ENCODE results near the gene PRTN3. TPM values are rescaled to one million over a fixed set of nuclear protein-coding genes. Genes with fewer than 3 reads are reported as not detected.

The PRTN3 gene
- total and polyA plus RNA-seq, 4 donors, result not detected

DNA sequence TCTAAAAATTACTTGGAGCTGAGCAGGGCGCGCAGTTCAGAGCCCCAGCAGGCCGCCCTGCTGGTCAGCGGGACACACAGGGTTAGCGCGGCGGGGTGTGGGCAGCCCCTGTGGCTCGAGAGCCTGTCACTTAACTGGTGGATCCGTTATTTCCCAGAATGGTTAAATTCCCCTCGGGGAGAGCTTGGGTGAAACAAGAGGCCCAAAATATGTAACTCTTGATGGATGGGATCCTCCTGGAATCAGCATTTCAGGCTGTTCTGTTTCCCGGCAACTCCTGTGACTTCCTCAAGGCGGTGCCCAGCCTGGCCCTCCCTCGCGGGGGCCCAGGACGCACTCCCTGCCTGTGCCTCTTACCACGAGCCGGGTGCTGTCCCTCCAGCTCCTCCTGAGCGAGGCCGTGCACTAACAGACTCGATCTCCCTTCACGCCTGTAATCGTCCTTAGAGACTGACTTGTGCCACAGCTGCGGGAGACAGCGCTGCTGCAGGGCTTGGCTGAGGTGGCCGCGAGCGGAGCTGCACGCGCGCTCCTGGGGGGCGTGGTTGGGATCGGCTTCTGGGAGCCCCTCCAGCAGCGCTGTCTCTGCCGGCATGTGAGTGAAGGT, 33.9 kb upstream of the PRTN3 start:
- DNase-seq (no peak), ATAC-seq (ENCODE audit: low FRiP score) (no peak)
- no peaks in the 10 kb centered on the region for H3K27me3 ChIP-seq (ENCODE audit: control insufficient read depth in 1 of 2, insufficient read depth in 2 of 2, low read length in 1 of 2)
- H3K9me3 ChIP-seq (ENCODE audit: control insufficient read depth, low read length), result no peaks in the 10 kb centered on the region
- whole genome bisulfite sequencing, 2 donors, result 85% methylated on average over 34 of the region's 34 CpGs
- no peak overlapping the region for H3K4me3 ChIP-seq (ENCODE audit: low read length in 2 of 2)
- peaks cover 8 to 21% of the 10 kb centered on the region in 2 donors for H3K36me3 ChIP-seq (ENCODE audit: control insufficient read depth in 1 of 2, insufficient read depth in 2 of 2, low read length in 1 of 2)
- H3K27ac ChIP-seq (ENCODE audit: low read depth in 1 of 2, low read length in 2 of 2), result no peak overlapping the region
- H3K4me1 ChIP-seq (ENCODE audit: control insufficient read depth in 1 of 2, insufficient read depth in 2 of 2, low read length in 2 of 2), result no peaks in the 10 kb centered on the region
- intact Hi-C loops (cut with DNase I), result no loop called here

DNA sequence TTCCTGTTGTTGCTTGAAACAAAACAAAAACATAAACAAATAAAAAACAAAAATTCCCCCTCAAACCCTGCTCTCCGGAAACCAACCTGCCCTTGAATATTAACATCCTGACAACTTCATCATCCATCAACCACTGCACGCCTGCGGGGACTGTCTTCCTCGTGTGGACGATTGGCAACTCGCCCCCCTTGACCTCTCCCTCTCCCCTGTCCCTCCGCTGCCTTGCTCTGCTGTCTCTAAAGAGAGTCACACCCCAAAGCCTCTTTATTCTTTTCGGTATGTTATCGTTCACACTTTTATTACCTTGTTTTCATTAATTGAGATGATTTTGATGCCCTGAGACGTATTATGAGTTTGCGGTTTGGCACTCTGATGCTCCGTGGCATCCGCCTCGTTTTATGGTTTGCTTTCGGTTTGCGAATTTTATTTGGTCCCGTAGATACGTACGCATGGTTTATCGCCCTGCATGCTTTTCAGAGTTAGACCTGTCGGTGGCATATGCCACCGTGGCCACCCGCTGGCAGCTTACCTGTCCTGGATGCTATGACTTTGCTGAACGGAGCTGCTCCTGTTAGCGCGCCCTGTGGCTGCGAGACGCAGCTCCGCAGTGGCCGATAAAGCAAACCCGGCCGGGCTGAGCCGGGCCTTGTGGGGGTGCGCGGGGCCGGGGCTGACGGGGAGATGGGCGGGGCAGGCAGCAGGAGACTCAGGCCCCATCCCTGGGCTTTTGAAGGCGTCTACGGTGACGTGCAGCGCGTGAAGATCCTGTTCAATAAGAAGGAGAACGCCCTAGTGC, 33.0 kb upstream of the PRTN3 start:
- no peaks in the 10 kb centered on the region for H3K27me3 ChIP-seq (ENCODE audit: control insufficient read depth in 1 of 2, insufficient read depth in 2 of 2, low read length in 1 of 2)
- no peak overlapping the region for H3K4me3 ChIP-seq (ENCODE audit: low read length in 2 of 2)
- no peak for ATAC-seq (ENCODE audit: low FRiP score)
- intact Hi-C loops (cut with DNase I), result no loop called here
- H3K27ac ChIP-seq (ENCODE audit: low read depth in 1 of 2, low read length in 2 of 2), result no peak overlapping the region
- no peak for DNase-seq
- H3K4me1 ChIP-seq (ENCODE audit: control insufficient read depth in 1 of 2, insufficient read depth in 2 of 2, low read length in 2 of 2), result no peaks in the 10 kb centered on the region
- H3K9me3 ChIP-seq (ENCODE audit: control insufficient read depth, low read length), result no peaks in the 10 kb centered on the region
- WGBS, 2 donors, result 90 to 91% methylated on average over 44 of the region's 44 CpGs
- peaks cover 8 to 21% of the 10 kb centered on the region in 2 donors for H3K36me3 ChIP-seq (ENCODE audit: control insufficient read depth in 1 of 2, insufficient read depth in 2 of 2, low read length in 1 of 2)

DNA sequence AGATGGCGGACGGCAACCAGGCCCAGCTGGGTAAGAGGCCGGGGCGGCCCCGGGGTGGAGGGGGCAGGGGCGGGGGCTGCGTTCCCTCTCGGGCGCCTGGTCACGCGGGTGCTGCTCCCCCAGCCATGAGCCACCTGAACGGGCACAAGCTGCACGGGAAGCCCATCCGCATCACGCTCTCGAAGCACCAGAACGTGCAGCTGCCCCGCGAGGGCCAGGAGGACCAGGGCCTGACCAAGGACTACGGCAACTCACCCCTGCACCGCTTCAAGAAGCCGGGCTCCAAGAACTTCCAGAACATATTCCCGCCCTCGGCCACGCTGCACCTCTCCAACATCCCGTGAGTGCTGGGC, 32.4 kb upstream of the PRTN3 start:
- no peaks in the 10 kb centered on the region for H3K4me1 ChIP-seq (ENCODE audit: control insufficient read depth in 1 of 2, insufficient read depth in 2 of 2, low read length in 2 of 2)
- H3K36me3 ChIP-seq (ENCODE audit: control insufficient read depth in 1 of 2, insufficient read depth in 2 of 2, low read length in 1 of 2), result peaks cover 8 to 21% of the 10 kb centered on the region in 2 donors
- intact Hi-C loops (cut with DNase I), result no loop called here
- H3K27me3 ChIP-seq (ENCODE audit: control insufficient read depth in 1 of 2, insufficient read depth in 2 of 2, low read length in 1 of 2), result no peaks in the 10 kb centered on the region
- DNase-seq (no peak), ATAC-seq (ENCODE audit: low FRiP score) (no peak)
- H3K27ac ChIP-seq (ENCODE audit: low read depth in 1 of 2, low read length in 2 of 2), result no peak overlapping the region
- H3K9me3 ChIP-seq (ENCODE audit: control insufficient read depth, low read length), result no peaks in the 10 kb centered on the region
- no peak overlapping the region for H3K4me3 ChIP-seq (ENCODE audit: low read length in 2 of 2)
- 91 to 95% methylated on average over 26 of the region's 26 CpGs for WGBS, 2 donors

DNA sequence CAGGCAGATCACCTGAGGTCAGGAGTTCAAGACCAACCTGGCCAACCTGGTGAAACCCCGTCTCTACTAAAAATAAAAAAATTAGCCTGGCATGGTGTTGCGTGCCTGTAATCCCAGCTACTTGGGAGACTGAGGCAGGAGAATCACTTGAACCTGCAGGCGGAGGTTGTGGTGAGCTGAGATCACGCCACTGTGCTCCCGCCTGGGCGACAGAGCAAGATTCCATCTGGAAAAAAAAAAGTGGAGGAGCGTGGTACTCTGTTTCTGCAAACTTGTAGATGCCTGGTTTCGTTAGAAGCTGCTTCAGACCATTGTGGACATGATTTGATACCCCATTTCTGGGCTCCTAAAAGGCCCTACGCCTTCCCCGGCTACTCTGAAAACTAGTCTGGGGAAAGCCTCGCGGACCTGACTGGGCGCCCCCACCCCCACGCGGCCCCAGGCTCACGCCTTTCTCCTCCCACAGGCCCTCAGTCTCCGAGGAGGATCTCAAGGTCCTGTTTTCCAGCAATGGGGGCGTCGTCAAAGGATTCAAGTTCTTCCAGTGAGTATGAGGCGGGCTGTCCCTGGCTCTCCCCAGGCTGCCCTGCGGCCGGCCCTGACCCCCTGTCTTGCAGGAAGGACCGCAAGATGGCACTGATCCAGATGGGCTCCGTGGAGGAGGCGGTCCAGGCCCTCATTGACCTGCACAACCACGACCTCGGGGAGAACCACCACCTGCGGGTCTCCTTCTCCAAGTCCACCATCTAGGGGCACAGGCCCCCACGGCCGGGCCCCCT, 30.5 kb upstream of the PRTN3 start:
- no peak for ATAC-seq (ENCODE audit: low FRiP score)
- Histone ChIP-seq H3K27me3 (ENCODE audit: control insufficient read depth in 1 of 2, insufficient read depth in 2 of 2, low read length in 1 of 2) (no peaks in the 10 kb centered on the region), H3K36me3 (ENCODE audit: control insufficient read depth in 1 of 2, insufficient read depth in 2 of 2, low read length in 1 of 2) (peaks cover 8 to 10% of the 10 kb centered on the region in 2 donors), H3K9me3 (ENCODE audit: control insufficient read depth, low read length) (no peaks in the 10 kb centered on the region), H3K4me3 (ENCODE audit: low read length in 2 of 2) (no peak overlapping the region), H3K27ac (ENCODE audit: low read depth in 1 of 2, low read length in 2 of 2) (no peak overlapping the region), H3K4me1 (ENCODE audit: control insufficient read depth in 1 of 2, insufficient read depth in 2 of 2, low read length in 2 of 2) (no peaks in the 10 kb centered on the region)
- intact Hi-C loops (cut with DNase I), result no loop called here
- WGBS, 2 donors, result 82 to 84% methylated on average over 30 of the region's 30 CpGs
- DNase-seq, result peak in 1 of 2 donors; percentile 73

DNA sequence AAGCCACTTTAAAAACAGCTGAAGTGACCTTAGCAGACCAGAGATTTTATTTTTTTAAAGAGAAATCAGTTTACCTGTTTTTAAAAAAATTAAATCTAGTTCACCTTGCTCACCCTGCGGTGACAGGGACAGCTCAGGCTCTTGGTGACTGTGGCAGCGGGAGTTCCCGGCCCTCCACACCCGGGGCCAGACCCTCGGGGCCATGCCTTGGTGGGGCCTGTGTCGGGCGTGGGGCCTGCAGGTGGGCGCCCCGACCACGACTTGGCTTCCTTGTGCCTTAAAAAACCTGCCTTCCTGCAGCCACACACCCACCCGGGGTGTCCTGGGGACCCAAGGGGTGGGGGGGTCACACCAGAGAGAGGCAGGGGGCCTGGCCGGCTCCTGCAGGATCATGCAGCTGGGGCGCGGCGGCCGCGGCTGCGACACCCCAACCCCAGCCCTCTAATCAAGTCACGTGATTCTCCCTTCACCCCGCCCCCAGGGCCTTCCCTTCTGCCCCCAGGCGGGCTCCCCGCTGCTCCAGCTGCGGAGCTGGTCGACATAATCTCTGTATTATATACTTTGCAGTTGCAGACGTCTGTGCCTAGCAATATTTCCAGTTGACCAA, 29.8 kb upstream of the PRTN3 start:
- Histone ChIP-seq H3K27ac (ENCODE audit: low read depth in 1 of 2, low read length in 2 of 2) (no peak overlapping the region), H3K27me3 (ENCODE audit: control insufficient read depth in 1 of 2, insufficient read depth in 2 of 2, low read length in 1 of 2) (no peaks in the 10 kb centered on the region), H3K9me3 (ENCODE audit: control insufficient read depth, low read length) (no peaks in the 10 kb centered on the region), H3K36me3 (ENCODE audit: control insufficient read depth in 1 of 2, insufficient read depth in 2 of 2, low read length in 1 of 2) (peaks cover 6 to 7% of the 10 kb centered on the region in 2 donors), H3K4me3 (ENCODE audit: low read length in 2 of 2) (no peak overlapping the region), H3K4me1 (ENCODE audit: control insufficient read depth in 1 of 2, insufficient read depth in 2 of 2, low read length in 2 of 2) (no peaks in the 10 kb centered on the region)
- intact Hi-C loops (cut with DNase I), result no loop called here
- DNase-seq (no peak), ATAC-seq (ENCODE audit: low FRiP score) (no peak)
- 83 to 86% methylated on average over 25 of the region's 25 CpGs for WGBS, 2 donors

DNA sequence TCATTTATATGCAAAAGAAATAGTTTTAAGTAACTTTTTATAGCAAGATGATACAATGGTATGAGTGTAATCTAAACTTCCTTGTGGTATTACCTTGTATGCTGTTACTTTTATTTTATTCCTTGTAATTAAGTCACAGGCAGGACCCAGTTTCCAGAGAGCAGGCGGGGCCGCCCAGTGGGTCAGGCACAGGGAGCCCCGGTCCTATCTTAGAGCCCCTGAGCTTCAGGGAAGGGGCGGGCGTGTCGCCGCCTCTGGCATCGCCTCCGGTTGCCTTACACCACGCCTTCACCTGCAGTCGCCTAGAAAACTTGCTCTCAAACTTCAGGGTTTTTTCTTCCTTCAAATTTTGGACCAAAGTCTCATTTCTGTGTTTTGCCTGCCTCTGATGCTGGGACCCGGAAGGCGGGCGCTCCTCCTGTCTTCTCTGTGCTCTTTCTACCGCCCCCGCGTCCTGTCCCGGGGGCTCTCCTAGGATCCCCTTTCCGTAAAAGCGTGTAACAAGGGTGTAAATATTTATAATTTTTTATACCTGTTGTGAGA, 29.2 kb upstream of the PRTN3 start:
- intact Hi-C loops (cut with DNase I), result no loop called here
- WGBS, 2 donors, result 92 to 93% methylated on average over 20 of the region's 20 CpGs
- no peak overlapping the region for H3K27ac ChIP-seq (ENCODE audit: low read depth in 1 of 2, low read length in 2 of 2)

DNA sequence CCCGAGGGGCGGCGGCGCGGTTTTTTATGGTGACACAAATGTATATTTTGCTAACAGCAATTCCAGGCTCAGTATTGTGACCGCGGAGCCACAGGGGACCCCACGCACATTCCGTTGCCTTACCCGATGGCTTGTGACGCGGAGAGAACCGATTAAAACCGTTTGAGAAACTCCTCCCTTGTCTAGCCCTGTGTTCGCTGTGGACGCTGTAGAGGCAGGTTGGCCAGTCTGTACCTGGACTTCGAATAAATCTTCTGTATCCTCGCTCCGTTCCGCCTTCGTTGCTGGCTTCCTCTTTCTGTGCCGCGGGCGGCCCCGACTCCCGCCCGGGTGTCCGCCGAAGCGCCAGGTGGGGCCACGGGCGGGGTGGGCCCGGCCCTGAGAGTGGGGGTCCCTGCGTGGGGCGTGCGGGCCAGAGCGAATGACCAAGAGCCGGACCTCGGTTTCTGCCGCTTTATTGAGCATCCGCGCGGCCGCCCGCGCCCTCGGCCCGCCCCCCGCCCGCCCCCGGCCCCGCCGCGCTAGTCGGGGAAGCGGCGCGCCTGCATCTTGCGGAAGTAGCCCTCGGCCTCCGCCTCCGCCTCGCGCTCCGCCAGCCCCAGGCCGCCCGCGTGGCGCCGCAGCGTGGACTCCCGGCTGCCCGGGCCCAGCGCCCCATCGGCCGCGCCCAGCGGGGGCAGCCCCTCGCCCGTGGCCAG, 28.6 kb upstream of the PRTN3 start:
- ATAC-seq (ENCODE audit: low FRiP score) (no peak), DNase-seq (no peak)
- Histone ChIP-seq H3K4me3 (ENCODE audit: low read length in 2 of 2) (no peak overlapping the region), H3K9me3 (ENCODE audit: control insufficient read depth, low read length) (no peaks in the 10 kb centered on the region), H3K36me3 (ENCODE audit: control insufficient read depth in 1 of 2, insufficient read depth in 2 of 2, low read length in 1 of 2) (peaks cover 6% of the 10 kb centered on the region in 2 donors), H3K27me3 (ENCODE audit: control insufficient read depth in 1 of 2, insufficient read depth in 2 of 2, low read length in 1 of 2) (no peaks in the 10 kb centered on the region), H3K4me1 (ENCODE audit: control insufficient read depth in 1 of 2, insufficient read depth in 2 of 2, low read length in 2 of 2) (no peaks in the 10 kb centered on the region), H3K27ac (ENCODE audit: low read depth in 1 of 2, low read length in 2 of 2) (no peak overlapping the region)
- 85 to 86% methylated on average over 60 to 80 of the region's 80 CpGs for WGBS, 2 donors
- intact Hi-C loops (cut with DNase I), result no loop called here

More for the DNA sequence above, 29.2 kb upstream of the PRTN3 start:
- Histone ChIP-seq H3K9me3 (ENCODE audit: control insufficient read depth, low read length) (no peaks in the 10 kb centered on the region), H3K36me3 (ENCODE audit: control insufficient read depth in 1 of 2, insufficient read depth in 2 of 2, low read length in 1 of 2) (peaks cover 6% of the 10 kb centered on the region in 2 donors), H3K4me3 (ENCODE audit: low read length in 2 of 2) (no peak overlapping the region), H3K4me1 (ENCODE audit: control insufficient read depth in 1 of 2, insufficient read depth in 2 of 2, low read length in 2 of 2) (no peaks in the 10 kb centered on the region), H3K27me3 (ENCODE audit: control insufficient read depth in 1 of 2, insufficient read depth in 2 of 2, low read length in 1 of 2) (no peaks in the 10 kb centered on the region)
- no peak for ATAC-seq (ENCODE audit: low FRiP score)
- DNase-seq, result no peak

DNA sequence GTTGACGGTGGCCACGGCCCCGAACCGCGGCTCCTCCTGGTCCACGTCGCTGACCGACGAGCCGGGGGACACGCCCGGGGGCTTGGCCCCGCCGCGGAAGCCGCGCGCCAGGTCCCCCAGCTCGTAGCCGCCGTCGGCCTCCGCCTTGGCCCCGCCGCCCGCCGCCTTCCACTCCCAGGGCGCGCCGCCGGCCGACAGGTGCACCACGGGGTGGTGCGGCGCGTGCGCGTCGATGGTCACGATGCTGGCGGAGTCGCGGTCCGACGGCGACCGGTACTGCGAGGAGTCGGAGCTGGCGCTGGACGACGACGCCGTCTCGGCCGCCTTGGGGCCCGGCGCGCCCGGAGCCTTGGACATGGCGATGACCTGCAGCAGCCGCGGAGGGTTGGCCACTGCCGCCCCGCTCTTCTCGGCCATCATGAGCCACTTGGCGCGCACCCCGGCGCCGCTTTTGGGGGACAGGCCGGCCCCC, 28.0 kb upstream of the PRTN3 start:
- H3K4me1 ChIP-seq (ENCODE audit: control insufficient read depth in 1 of 2, insufficient read depth in 2 of 2, low read length in 2 of 2), result no peaks in the 10 kb centered on the region
- no peak overlapping the region for H3K4me3 ChIP-seq (ENCODE audit: low read length in 2 of 2)
- no peak overlapping the region for H3K27ac ChIP-seq (ENCODE audit: low read depth in 1 of 2, low read length in 2 of 2)
- intact Hi-C loops (cut with DNase I), result no loop called here
- DNase-seq, result no peak
- no peaks in the 10 kb centered on the region for H3K9me3 ChIP-seq (ENCODE audit: control insufficient read depth, low read length)
- no peaks in the 10 kb centered on the region for H3K27me3 ChIP-seq (ENCODE audit: control insufficient read depth in 1 of 2, insufficient read depth in 2 of 2, low read length in 1 of 2)
- ATAC-seq (ENCODE audit: low FRiP score), result no peak
- H3K36me3 ChIP-seq (ENCODE audit: control insufficient read depth in 1 of 2, insufficient read depth in 2 of 2, low read length in 1 of 2), result peaks cover 6% of the 10 kb centered on the region in 2 donors
- 85 to 87% methylated on average over 70 to 72 of the region's 72 CpGs for WGBS, 2 donors
